Measurements from ENCODE around the gene OSBPL6.

The OSBPL6 gene

DNA sequence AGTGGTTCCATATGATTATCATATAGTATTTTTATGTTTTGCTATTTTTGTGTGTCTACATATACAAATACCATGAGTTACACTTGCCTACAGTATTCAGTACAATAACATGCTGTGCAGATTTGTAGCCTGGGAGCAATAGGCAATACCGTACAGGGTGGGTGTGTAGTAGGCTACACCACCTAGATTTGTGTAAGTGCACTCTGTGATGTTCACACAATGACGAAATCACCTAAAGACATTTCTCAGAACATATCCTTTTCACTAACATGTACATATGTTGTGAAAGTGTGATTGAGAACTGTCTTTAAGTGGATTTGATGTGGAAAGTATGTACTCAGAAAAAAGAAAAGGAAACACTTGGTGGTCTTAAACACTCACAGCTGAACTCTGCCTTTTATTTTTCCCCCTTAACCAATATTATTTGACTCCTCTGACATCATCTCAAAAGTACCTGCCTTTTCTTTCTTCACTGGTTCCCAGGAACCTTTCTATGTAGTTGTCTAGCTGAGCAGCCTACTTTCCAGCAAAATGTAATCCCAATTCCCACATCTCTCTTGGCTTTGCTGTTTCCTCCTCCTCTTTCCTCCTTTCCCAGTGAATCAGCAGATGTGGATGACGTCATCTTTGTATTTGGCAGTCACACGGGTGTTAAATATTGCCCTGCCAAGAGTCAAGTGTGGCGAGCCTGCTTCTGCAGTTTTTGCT, 47.7 kb downstream of the OSBPL6 start:
- Histone ChIP-seq H3K36me3 (ENCODE audit: insufficient read depth, low read length) (no peaks in the 10 kb centered on the region), H3K27me3 (ENCODE audit: insufficient read depth, low read length, poor library complexity) (peaks cover 8% of the 10 kb centered on the region), H3K9ac (ENCODE audit: low read depth, low read length) (no peak overlapping the region), H3K4me1 (ENCODE audit: insufficient read depth, low read length) (no peaks in the 10 kb centered on the region), H3K79me2 (ENCODE audit: insufficient read depth, low read length) (no peaks in the 10 kb centered on the region), H3K4me2 (ENCODE audit: insufficient read depth, low read length) (no peak overlapping the region), H3K4me3 (ENCODE audit: low read depth in 1 of 2, low read length in 2 of 2) (no peak overlapping the region), H4K20me1 (ENCODE audit: insufficient read depth, low read length) (no peaks in the 10 kb centered on the region), H3K27ac (ENCODE audit: low read length) (no peak overlapping the region), H3K9me3 (ENCODE audit: insufficient read depth, low read length, severe bottlenecking) (no peaks in the 10 kb centered on the region), H2AFZ (ENCODE audit: low read depth, low read length) (no peak overlapping the region)
- TF ChIP-seq, protein P1, sequence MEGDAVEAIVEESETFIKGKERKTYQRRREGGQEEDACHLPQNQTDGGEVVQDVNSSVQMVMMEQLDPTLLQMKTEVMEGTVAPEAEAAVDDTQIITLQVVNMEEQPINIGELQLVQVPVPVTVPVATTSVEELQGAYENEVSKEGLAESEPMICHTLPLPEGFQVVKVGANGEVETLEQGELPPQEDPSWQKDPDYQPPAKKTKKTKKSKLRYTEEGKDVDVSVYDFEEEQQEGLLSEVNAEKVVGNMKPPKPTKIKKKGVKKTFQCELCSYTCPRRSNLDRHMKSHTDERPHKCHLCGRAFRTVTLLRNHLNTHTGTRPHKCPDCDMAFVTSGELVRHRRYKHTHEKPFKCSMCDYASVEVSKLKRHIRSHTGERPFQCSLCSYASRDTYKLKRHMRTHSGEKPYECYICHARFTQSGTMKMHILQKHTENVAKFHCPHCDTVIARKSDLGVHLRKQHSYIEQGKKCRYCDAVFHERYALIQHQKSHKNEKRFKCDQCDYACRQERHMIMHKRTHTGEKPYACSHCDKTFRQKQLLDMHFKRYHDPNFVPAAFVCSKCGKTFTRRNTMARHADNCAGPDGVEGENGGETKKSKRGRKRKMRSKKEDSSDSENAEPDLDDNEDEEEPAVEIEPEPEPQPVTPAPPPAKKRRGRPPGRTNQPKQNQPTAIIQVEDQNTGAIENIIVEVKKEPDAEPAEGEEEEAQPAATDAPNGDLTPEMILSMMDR (IDR thresholded peaks at IDR 0.05; ENCODE audit: borderline replicate concordance, extremely low read depth, low read length, poor library complexity, severe bottlenecking) = no peak
- no peak for TF ChIP-seq EZH2 (IDR thresholded peaks at IDR 0.05; ENCODE audit: borderline replicate concordance, low read depth, low read length, severe bottlenecking)
- DNase-seq (no peak), ATAC-seq (ENCODE audit: insufficient read depth, low read depth) (no peak)

DNA sequence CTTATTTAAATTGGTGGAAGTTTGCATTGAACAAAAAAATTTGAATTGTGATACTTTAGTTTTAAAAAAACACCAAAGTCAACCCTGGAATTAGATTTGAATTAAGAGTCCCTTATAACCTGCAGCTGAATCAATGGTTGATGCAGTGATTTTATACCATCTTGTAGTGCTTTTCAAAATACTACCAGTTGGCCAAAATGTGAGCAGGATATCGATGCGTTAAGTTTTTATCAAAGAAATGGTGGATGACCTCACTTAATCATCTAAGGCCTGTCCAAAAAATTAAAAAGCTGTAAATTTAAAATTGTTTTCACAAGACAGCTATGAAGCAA, 48.2 kb downstream of the OSBPL6 start:
- DNase-seq (no peak), ATAC-seq (ENCODE audit: insufficient read depth, low read depth) (no peak)
- Histone ChIP-seq H3K27me3 (ENCODE audit: insufficient read depth, low read length, poor library complexity) (peaks cover 8% of the 10 kb centered on the region), H3K27ac (ENCODE audit: low read length) (no peak overlapping the region), H3K9me3 (ENCODE audit: insufficient read depth, low read length, severe bottlenecking) (no peaks in the 10 kb centered on the region), H3K4me2 (ENCODE audit: insufficient read depth, low read length) (no peak overlapping the region), H3K4me3 (ENCODE audit: low read depth in 1 of 2, low read length in 2 of 2) (no peak overlapping the region), H2AFZ (ENCODE audit: low read depth, low read length) (no peak overlapping the region), H3K4me1 (ENCODE audit: insufficient read depth, low read length) (no peaks in the 10 kb centered on the region), H4K20me1 (ENCODE audit: insufficient read depth, low read length) (no peaks in the 10 kb centered on the region), H3K9ac (ENCODE audit: low read depth, low read length) (no peak overlapping the region), H3K79me2 (ENCODE audit: insufficient read depth, low read length) (no peaks in the 10 kb centered on the region), H3K36me3 (ENCODE audit: insufficient read depth, low read length) (no peaks in the 10 kb centered on the region)
- TF ChIP-seq EZH2 (IDR thresholded peaks at IDR 0.05; ENCODE audit: borderline replicate concordance, low read depth, low read length, severe bottlenecking) = no peak
- TF ChIP-seq, protein P1 (IDR thresholded peaks at IDR 0.05; ENCODE audit: borderline replicate concordance, extremely low read depth, low read length, poor library complexity, severe bottlenecking) = no peak

DNA sequence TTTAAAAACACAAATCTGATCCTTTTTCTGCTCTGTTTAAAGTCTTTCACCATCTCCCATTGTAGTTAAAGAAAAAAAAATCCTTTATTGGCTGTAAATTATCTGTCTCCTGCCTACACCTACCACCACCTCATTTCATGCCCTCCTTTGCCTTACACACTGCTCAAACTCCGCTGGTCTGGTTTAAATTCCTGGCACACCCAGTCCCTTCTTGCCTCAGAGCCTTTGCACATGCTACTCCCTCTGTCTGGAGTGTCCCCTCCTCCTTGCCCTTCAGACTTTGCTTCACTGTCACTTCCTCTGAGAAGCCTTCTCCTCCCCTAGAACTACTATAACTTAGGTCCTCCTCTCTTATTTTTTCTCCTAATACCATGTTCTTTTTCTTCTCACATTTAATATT, 49.6 kb downstream of the OSBPL6 start:
- no peak for TF ChIP-seq EZH2 (IDR thresholded peaks at IDR 0.05; ENCODE audit: borderline replicate concordance, low read depth, low read length, severe bottlenecking)
- TF ChIP-seq, protein P1 (IDR thresholded peaks at IDR 0.05; ENCODE audit: borderline replicate concordance, extremely low read depth, low read length, poor library complexity, severe bottlenecking) = no peak
- H3K36me3 ChIP-seq (ENCODE audit: insufficient read depth, low read length) = no peaks in the 10 kb centered on the region
- H4K20me1 ChIP-seq (ENCODE audit: insufficient read depth, low read length) = no peaks in the 10 kb centered on the region
- H3K9me3 ChIP-seq (ENCODE audit: insufficient read depth, low read length, severe bottlenecking) = no peaks in the 10 kb centered on the region
- H3K27me3 ChIP-seq (ENCODE audit: insufficient read depth, low read length, poor library complexity) = peaks cover 10% of the 10 kb centered on the region
- no peak overlapping the region for H3K4me2 ChIP-seq (ENCODE audit: insufficient read depth, low read length)
- no peak overlapping the region for H2AFZ ChIP-seq (ENCODE audit: low read depth, low read length)
- H3K4me1 ChIP-seq (ENCODE audit: insufficient read depth, low read length) = no peaks in the 10 kb centered on the region
- H3K79me2 ChIP-seq (ENCODE audit: insufficient read depth, low read length) = no peaks in the 10 kb centered on the region
- DNase-seq = no peak
- no peak overlapping the region for H3K9ac ChIP-seq (ENCODE audit: low read depth, low read length)
- H3K4me3 ChIP-seq (ENCODE audit: low read depth in 1 of 2, low read length in 2 of 2) = no peak overlapping the region
- no peak for ATAC-seq (ENCODE audit: insufficient read depth, low read depth)
- H3K27ac ChIP-seq (ENCODE audit: low read length) = no peak overlapping the region
